Fibroblast of pulmonary artery (primary cell): ENCODE measurements around the gene HEATR5A.

Source experiments
- DNase-seq: peaks from one replicate; pipeline ENCODE4 v3.0.0-alpha.2; 2010; ENCODE audit warnings: low read depth
- H3K4me3 ChIP-seq: replicated peaks from 2 replicates; pipeline ENCODE4 v1.5.1; 2011; ENCODE audit warnings: low read depth, mild to moderate bottlenecking, control low read depth, low read length, moderate library complexity
- CTCF ChIP-seq: IDR thresholded peaks from 2 replicates; pipeline ENCODE4 v1.5.1; 2011; ENCODE audit warnings: mild to moderate bottlenecking, control low read depth, low read length, inconsistent platforms; ENCODE audit errors: missing control alignments

HEATR5A gene

GRCh38 chr14:31426663-31427062 is 6.3 kb upstream of the HEATR5A start:
- TF ChIP-seq CTCF = no peak
- no peak for DNase-seq
- no peak overlapping the region for H3K4me3 ChIP-seq

- no peak for TF ChIP-seq CTCF
- no peak overlapping the region for H3K4me3 ChIP-seq
- no peak for DNase-seq
These were observed 5.6 kb upstream of the HEATR5A start for GRCh38 chr14:31425905-31426304.

DNA sequence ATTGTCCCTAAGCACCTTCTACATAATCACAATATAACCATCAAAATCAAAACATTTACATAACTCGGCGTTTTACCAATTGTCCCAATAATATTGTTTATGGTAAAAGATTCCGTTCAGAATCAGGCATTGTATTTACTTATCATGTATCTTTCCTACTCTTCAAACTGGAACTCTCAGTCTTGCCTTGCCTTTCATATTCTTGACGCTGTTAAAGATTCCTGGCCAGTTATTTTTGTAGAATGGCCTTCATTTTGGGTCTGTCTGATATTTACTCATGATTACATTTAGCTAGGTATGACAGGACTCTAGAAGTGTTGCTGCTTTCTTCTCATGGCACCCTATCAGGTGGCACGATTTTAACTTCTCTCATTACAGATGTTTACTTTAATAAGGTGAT is 850 bp upstream of the HEATR5A start:
- H3K4me3 ChIP-seq = no peak overlapping the region

DNA sequence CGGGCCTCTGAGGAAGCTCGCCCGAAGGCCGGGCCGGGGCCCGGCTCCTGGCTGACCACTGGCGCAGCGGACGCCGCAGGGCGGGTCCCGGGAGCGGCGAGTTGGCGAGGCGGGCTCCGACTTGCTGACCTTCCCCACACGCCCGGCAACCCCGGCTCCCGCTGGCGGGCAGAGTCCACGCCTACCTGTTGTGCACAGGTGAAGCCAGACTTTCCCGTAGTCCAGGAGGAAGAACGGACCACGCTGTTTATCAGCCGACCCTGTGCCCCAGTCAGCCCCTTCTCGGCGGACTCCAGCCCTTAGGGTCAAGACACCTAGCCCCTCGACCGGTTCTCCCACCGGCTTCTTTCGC is 407 bp downstream of the HEATR5A start:
- peak overlapping the region; percentile 99 for H3K4me3 ChIP-seq
- peak; percentile 56 for DNase-seq
- TF ChIP-seq CTCF = no peak

More for the DNA sequence above, 850 bp upstream of the HEATR5A start:
- no peak for DNase-seq
- TF ChIP-seq CTCF = no peak

DNA sequence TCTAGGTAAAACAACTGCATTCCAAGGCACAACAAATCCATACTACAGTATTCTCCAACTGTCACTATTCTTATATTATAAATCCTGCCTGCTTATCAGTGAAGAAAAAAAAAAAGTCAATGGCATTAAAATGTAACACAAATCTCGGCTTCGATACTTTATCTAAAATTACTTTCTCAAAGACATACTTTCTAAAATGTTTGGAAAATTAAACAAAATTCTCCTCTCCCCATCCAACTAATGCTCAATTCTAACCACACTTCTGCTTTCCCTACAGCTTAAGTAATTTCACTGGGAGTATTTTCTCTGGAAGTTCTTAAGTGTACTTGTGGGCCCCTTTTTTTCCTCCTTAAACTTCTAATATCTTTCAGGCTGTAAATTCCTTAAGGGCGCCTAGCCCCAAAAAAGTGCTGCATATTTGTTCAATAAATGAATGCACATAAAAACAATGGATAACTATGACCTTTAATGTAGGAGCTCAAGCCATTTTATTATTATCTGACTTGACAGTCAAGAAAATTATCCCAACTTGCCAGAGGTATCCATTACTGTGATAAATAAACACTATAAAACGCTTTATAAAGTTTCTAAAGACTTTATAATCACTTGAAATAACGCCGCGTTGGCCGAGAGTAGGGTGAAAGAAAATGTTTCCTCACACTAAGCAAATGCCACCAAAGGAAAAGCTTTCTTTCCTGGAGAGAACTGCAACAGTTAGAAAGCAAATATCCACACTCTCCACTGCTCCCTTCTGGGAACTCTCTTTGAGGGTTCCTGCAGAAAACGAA is 977 bp downstream of the HEATR5A start:
- DNase-seq = no peak

DNA sequence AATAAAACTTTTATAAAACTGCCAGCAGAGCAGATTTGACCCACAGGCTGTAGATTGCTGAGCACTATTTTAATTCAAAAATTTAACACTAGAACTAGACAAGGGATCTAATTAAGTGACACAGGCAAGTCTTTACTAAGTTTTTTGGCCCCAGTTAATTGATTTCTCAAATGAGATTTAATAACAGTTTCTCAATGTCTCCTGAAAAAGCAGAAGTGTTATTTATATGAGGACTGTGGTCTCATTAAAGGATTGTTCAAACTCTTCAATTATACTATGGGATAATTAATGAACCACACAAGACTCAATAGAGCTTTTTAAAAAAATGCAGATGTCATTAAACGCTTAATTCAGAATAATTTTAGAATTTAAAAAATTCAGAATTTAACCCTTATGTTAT is 1.9 kb downstream of the HEATR5A start:
- peak overlapping the region; percentile 99 for H3K4me3 ChIP-seq
- TF ChIP-seq CTCF = no peak
- DNase-seq = no peak

More for the DNA sequence above, 977 bp downstream of the HEATR5A start:
- peak overlapping the region; percentile 99 for H3K4me3 ChIP-seq
- no peak for TF ChIP-seq CTCF
